Tibial nerve (tissue), 4 donors: ENCODE measurements around the gene RASSF8. TPM values are rescaled to one million over a fixed set of nuclear protein-coding genes. Genes with fewer than 3 reads are reported as not detected.
"Not testable (repeated sequence)": the region's sequence is repeated elsewhere in the genome, so short reads cannot be mapped to it uniquely, and the experiment has no call there.

ENCODE experiments used
- DNase-seq, 2 donors: peaks; one replicate each; pipeline ENCODE4 v3.0.0-alpha.2; 2019; ENCODE audit warnings: low spot score in 2 of 2
- H3K27ac ChIP-seq, 4 donors: fragments of 200-600 bp; sonication (generic) in 3 of 4; one replicate each; pipeline ENCODE4 v1.5.1; 2017 to 2019; ENCODE audit warnings: mild to moderate bottlenecking in 1 of 4
- H3K27me3 ChIP-seq, 2 donors: fragments of 200-600 bp; sonication (generic) in 1 of 2; one replicate each; pipeline versions ENCODE4 v1.5.1 to v1.6.0; 2017 to 2019
- H3K36me3 ChIP-seq, 3 donors: fragments of 200-600 bp; sonication (generic); one replicate each; pipeline ENCODE4 v1.5.1; 2018 to 2019
- H3K4me1 ChIP-seq, 4 donors: fragments of 200-600 bp; sonication (generic) in 3 of 4; one replicate each; pipeline ENCODE4 v1.5.1; 2017 to 2019
- H3K4me3 ChIP-seq, 4 donors: fragments of 200-600 bp; sonication (generic) in 3 of 4; one replicate each; pipeline ENCODE4 v1.5.1; 2017 to 2019; ENCODE audit warnings: mild to moderate bottlenecking in 1 of 4, moderate library complexity in 1 of 4
- H3K9me3 ChIP-seq, 4 donors: fragments of 200-600 bp; sonication (generic) in 3 of 4; one replicate each; pipeline ENCODE4 v1.5.1; 2017 to 2019
- CTCF ChIP-seq, 5 experiments: fragments of 200-600 bp in 3 of 5; fragments of 450-650 bp in 2 of 5; sonication (generic) in 3 of 5; IDR thresholded peaks; one replicate each; pipeline ENCODE4 v1.5.1; 2016 to 2019; ENCODE audit warnings: antibody characterized with exemption in 5 of 5, mild to moderate bottlenecking in 3 of 5, moderate library complexity in 2 of 5
- EP300 ChIP-seq, 2 donors: sonication (generic); formaldehyde crosslinking; IDR thresholded peaks; one replicate each; pipeline ENCODE4 v1.6.1; 2017; ENCODE audit warnings: antibody characterized with exemption in 2 of 2, mild to moderate bottlenecking in 1 of 2
- POLR2A ChIP-seq, 2 donors: fragments of 450-650 bp; IDR thresholded peaks; one replicate each; pipeline ENCODE4 v1.6.1; 2017; ENCODE audit warnings: antibody characterized with exemption in 2 of 2, mild to moderate bottlenecking in 2 of 2, moderate library complexity in 2 of 2
- whole genome bisulfite sequencing, 2 donors: methylation state at CpG; one replicate each; pipeline ENCODE4 v1.1.5; 2018; 5-methylcytosine and 5-hydroxymethylcytosine counted together
- total RNA-seq, 4 donors: library from RNA; depleted of rRNA; stranded (reverse); fragments of >200 nt; gene quantifications; one replicate each; pipeline ENCODE4 v1.1.0, GENCODE V29; 2016

RASSF8 gene
- total RNA-seq, 4 donors from 2014 or later = 42.9 to 87.2 (median 76.1) TPM

DNA sequence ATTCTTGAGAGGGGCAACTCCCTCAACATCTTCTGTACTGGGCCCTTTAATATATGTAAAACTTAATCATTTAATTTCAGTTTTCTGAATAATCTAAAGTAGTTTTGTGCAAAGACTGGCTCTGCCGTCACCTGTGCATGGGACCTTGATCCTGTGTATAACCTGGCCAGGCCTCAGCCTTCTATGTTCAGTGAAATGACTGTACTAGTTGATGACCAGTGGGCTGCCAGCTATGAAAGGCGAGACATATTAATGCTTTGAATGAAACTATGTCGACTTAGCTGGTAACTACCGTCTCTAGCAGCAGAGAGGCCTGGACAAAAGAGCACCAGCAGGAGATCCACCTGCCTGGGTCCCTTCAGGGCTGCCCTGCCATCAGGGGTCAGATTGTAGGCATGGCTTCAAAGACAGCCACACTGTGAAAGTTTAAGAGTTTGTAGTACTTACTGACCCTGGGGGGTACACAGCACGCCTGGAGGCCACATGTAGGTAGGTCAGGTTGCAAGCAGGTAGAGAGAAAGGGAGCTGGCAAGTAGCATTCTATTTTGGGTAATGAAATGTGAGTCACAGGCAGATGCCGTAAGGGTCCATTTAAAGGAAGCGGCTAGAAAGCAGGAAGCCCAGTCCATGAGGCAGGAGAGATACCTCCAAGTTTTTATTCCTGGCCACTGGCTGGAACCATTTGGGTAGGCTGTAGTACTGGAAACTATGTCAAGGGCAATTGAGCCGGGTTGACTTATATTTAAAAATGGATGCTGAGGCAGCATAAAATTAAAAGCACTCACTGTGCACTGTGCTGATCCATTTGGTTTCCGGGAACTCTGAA, 89.1 kb downstream of the RASSF8 start:
- H3K4me3 ChIP-seq = no peak overlapping the region
- no peak for DNase-seq
- H3K9me3 ChIP-seq = no peaks in the 10 kb centered on the region
- TF ChIP-seq POLR2A (IDR thresholded peaks at IDR 0.05) = no peak
- H3K4me1 ChIP-seq = peaks cover 0 to 52% (median 3%) of the 10 kb centered on the region in 4 donors
- no peaks in the 10 kb centered on the region for H3K36me3 ChIP-seq
- WGBS, 2 donors = 86 to 89% methylated on average over 9 of the region's 9 CpGs
- no peaks in the 10 kb centered on the region for H3K27me3 ChIP-seq
- H3K27ac ChIP-seq = no peak overlapping the region

DNA sequence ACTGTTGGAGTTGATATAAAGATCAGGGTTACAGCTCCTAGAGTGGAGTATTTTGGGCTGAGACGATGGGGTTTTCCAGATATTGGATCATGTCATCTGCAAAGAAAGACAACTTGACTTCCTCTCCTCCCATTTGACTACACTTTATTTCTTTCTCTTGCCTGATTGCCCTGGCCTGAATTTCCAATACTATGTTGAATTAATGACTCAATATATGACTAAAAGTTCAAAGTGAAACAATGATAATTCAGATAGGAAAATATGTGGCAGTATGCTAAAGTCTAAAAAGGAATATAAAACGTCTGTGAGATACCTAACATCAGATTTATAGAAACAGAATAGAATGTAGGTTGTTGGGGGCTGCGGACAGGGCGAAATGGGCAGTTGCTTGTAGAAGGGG, 94.2 kb downstream of the RASSF8 start:
- H3K27me3 ChIP-seq = no peaks in the 10 kb centered on the region
- TF ChIP-seq CTCF (IDR thresholded peaks at IDR 0.05) (no peak), EP300 (IDR thresholded peaks at IDR 0.05) (no peak), POLR2A (IDR thresholded peaks at IDR 0.05) (no peak)
- peaks cover 0 to 6% (median 0%) of the 10 kb centered on the region in 3 donors for H3K36me3 ChIP-seq
- H3K4me3 ChIP-seq = no peak overlapping the region
- 70 to 90% methylated on average over 4 of the region's 4 CpGs for WGBS, 2 donors
- DNase-seq = no peak
- H3K4me1 ChIP-seq = peaks cover 0 to 19% (median 5%) of the 10 kb centered on the region in 4 donors
- no peaks in the 10 kb centered on the region for H3K9me3 ChIP-seq
- no peak overlapping the region for H3K27ac ChIP-seq

GRCh38 chr12:26054383-26054782, 95.9 kb downstream of the RASSF8 start:
- TF ChIP-seq POLR2A (IDR thresholded peaks at IDR 0.05) = no peak
- no peak for TF ChIP-seq EP300 (IDR thresholded peaks at IDR 0.05)
- no peak for TF ChIP-seq CTCF (IDR thresholded peaks at IDR 0.05)
- WGBS, 2 donors = 69 to 74% methylated on average over 4 of the region's 4 CpGs

GRCh38 chr12:26055087-26055486, 96.6 kb downstream of the RASSF8 start:
- no peak overlapping the region for H3K4me3 ChIP-seq
- 48 to 55% methylated on average over 2 of the region's 2 CpGs for WGBS, 2 donors
- TF ChIP-seq POLR2A (IDR thresholded peaks at IDR 0.05) (no peak), CTCF (IDR thresholded peaks at IDR 0.05) (no peak), EP300 (IDR thresholded peaks at IDR 0.05) (no peak)
- H3K27ac ChIP-seq = no peak overlapping the region
- H3K36me3 ChIP-seq = peaks cover 0 to 18% (median 0%) of the 10 kb centered on the region in 3 donors
- H3K4me1 ChIP-seq = peaks cover 0 to 14% (median 5%) of the 10 kb centered on the region in 4 donors
- no peak for DNase-seq
- no peaks in the 10 kb centered on the region for H3K9me3 ChIP-seq
- no peaks in the 10 kb centered on the region for H3K27me3 ChIP-seq

More at GRCh38 chr12:26054383-26054782, 95.9 kb downstream of the RASSF8 start:
- Histone ChIP-seq H3K36me3 (peaks cover 0 to 18% (median 0%) of the 10 kb centered on the region in 3 donors), H3K4me3 (no peak overlapping the region), H3K27me3 (no peaks in the 10 kb centered on the region), H3K4me1 (peaks cover 0 to 14% (median 5%) of the 10 kb centered on the region in 4 donors), H3K9me3 (no peaks in the 10 kb centered on the region), H3K27ac (no peak overlapping the region)
- DNase-seq = no peak

DNA sequence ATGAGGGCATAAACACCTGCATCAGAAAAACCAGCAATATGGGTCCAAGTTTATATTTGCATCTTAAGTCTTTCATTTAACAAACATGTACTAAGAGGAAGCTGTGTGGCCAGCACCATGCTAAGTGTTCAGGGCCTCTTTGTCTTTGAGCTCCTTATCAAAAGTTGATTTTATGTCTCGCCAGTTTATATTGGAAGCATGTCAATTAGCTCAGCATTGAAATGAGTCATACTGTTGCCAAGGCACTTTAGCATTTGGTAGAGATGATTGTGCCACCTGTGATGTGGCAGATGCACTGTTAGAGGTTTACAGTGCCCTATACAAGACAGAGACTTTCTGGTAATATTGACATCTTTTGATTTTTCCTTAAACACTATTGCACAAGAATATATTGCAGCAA, 97.9 kb downstream of the RASSF8 start:
- 46 to 65% methylated on average over 1 of the region's 1 CpG for WGBS, 2 donors
- no peaks in the 10 kb centered on the region for H3K27me3 ChIP-seq
- no peak overlapping the region for H3K27ac ChIP-seq

DNA sequence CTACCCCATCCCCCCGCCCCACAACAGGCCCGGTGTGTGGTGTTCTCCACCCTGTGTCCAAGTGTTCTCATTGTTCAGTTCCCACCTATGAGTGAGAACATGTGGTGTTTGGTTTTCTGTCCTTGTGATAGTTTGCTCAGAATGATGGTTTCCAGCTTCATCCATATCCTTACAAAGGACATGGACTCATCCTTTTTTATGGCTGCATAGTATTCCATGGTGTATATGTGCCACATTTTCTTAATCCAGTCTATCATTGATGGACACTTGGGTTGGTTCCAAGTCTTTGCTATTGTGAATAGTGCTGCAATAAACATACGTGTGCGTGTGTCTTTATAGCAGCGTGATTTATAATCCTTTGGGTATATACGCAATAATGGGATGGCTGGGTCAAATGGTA, 98.8 kb downstream of the RASSF8 start:
- not testable (repeated sequence) for H3K27me3 ChIP-seq, H3K9me3 ChIP-seq, H3K4me3 ChIP-seq, H3K27ac ChIP-seq, DNase-seq
- 99% methylated on average over 6 of the region's 6 CpGs for WGBS, 2 donors
- H3K36me3 ChIP-seq = peaks cover 0 to 18% (median 0%) of the 10 kb centered on the region in 3 donors
- peaks cover 0 to 14% (median 6%) of the 10 kb centered on the region in 4 donors for H3K4me1 ChIP-seq

More for the DNA sequence above, 97.9 kb downstream of the RASSF8 start:
- H3K9me3 ChIP-seq = no peaks in the 10 kb centered on the region
- no peak for TF ChIP-seq CTCF (IDR thresholded peaks at IDR 0.05)
- no peak for TF ChIP-seq POLR2A (IDR thresholded peaks at IDR 0.05)
- no peak for TF ChIP-seq EP300 (IDR thresholded peaks at IDR 0.05)
- peaks cover 0 to 14% (median 5%) of the 10 kb centered on the region in 4 donors for H3K4me1 ChIP-seq
- H3K4me3 ChIP-seq = no peak overlapping the region
- DNase-seq = no peak
- peaks cover 0 to 18% (median 0%) of the 10 kb centered on the region in 3 donors for H3K36me3 ChIP-seq
